Posterior cingulate gyrus (tissue), 11 donors: ENCODE measurements around the gene REV1.
"Not testable (repeated sequence)": the region's sequence is repeated elsewhere in the genome, so short reads cannot be mapped to it uniquely, and the experiment has no call there.

Experiments used
- DNase-seq, 10 donors: peaks; one replicate each; pipeline versions ENCODE4 v3.0.0 to v3.0.0-alpha.2; 2020 to 2021; ENCODE audit warnings: mixed read lengths in 3 of 10
- intact Hi-C: fragments of 100-400 bp; cut with DNase I; formaldehyde crosslinking; loops from one replicate; pipeline ENCODE4 v1.15.1; 2023

REV1 gene

GRCh38 chr2:99376254-99376864, 113.5 kb downstream of the REV1 start:
- intact Hi-C loops = no loop called here
- DNase-seq = no peak

GRCh38 chr2:99374747-99375146, 115.1 kb downstream of the REV1 start:
- intact Hi-C loops = no loop called here
- DNase-seq = no peak

GRCh38 chr2:99373144-99373543, 116.7 kb downstream of the REV1 start:
- DNase-seq = no peak
- intact Hi-C loops = no loop called here

GRCh38 chr2:99368854-99369253, 121.0 kb downstream of the REV1 start:
- intact Hi-C loops, DNase-seq: not testable (repeated sequence)

GRCh38 chr2:99365661-99366060, 124.2 kb downstream of the REV1 start:
- intact Hi-C loops = no loop called here
- no peak for DNase-seq

- intact Hi-C loops = no loop called here
- no peak for DNase-seq
Observed at GRCh38 chr2:99356853-99357252, 133.0 kb downstream of the REV1 start.

- intact Hi-C loops, DNase-seq: not testable (repeated sequence)
Observed at GRCh38 chr2:99354825-99355224, 135.0 kb downstream of the REV1 start.

- intact Hi-C loops = no loop called here
- DNase-seq = no peak
Observed at GRCh38 chr2:99354070-99354469, 135.7 kb downstream of the REV1 start.
